A172 (cell line): Measurements from ENCODE around the gene HAT1. TPM values are rescaled to one million over a fixed set of nuclear protein-coding genes. Genes with fewer than 3 reads are reported as not detected.

Source experiments
- DNase-seq: peaks from one replicate; pipeline ENCODE4 v3.0.0-alpha.2; 2015; ENCODE audit warnings: low spot score
- total RNA-seq: library from RNA; depleted of rRNA; stranded (reverse); fragments of >200 nt; shearing (Covaris generic); gene quantifications from 2 replicates; pipeline ENCODE4 v1.2.3, GENCODE V29; 2014; rRNA removed

Gene HAT1
- total RNA-seq, 1 experiment from 2014 or later: 197 TPM

DNA sequence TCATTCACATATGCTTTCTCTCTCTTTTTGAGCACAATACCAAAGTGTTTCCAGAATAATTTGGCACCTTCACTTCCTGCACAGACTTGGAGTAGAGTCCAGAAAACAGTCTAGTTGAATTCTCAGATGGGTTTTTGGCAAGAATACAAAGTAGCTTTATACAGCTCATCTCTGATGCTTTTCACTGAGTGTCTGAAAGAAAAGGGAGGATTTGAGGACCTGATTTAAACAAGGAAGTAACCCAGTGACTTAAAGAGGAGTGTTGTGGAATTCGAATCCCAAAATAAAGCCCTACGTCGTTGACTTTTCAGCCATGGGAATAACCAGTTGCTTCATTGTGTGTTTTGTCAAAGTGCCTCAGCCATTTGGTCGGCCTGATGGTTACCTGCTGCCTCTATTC, 109.3 kb downstream of the HAT1 start:
- DNase-seq: no peak

Other genes starting within 250 kb of the HAT1 start
- gene DYNC1I2, start 235.0 kb upstream of the HAT1 start, total RNA-seq: 154 and 181 TPM in 2 replicates
- 26.3 and 30.8 TPM in 2 replicates for gene SLC25A12, start 28.2 kb upstream of the HAT1 start, total RNA-seq
- gene METAP1D, start 77.5 kb downstream of the HAT1 start, total RNA-seq: 7.6 and 10.2 TPM in 2 replicates
- 3.9 and 5.3 TPM in 2 replicates for gene DLX1, start 163.0 kb downstream of the HAT1 start, total RNA-seq
- gene DLX2, start 180.4 kb downstream of the HAT1 start, total RNA-seq: 0.64 and 0.81 TPM in 2 replicates